Right atrium auricular region (tissue), 2 donors: ENCODE measurements around the gene ADAMTS17. TPM values are rescaled to one million over a fixed set of nuclear protein-coding genes. Genes with fewer than 3 reads are reported as not detected.

Experiments used
- DNase-seq: peaks from one replicate; pipeline ENCODE4 v3.0.0-alpha.2; 2019; ENCODE audit warnings: low spot score
- H3K27ac ChIP-seq, 2 donors: fragments of 200-600 bp; sonication (generic); 1 replicate in 1 of 2; 2 replicates in 1 of 2; pipeline ENCODE4 v1.5.1; 2016 to 2019
- H3K27me3 ChIP-seq, 2 donors: fragments of 200-600 bp; sonication (generic); one replicate each; pipeline versions ENCODE4 v1.5.1 to v1.6.0; 2017 to 2019
- H3K36me3 ChIP-seq: fragments of 200-600 bp; sonication (generic); one replicate; pipeline ENCODE4 v1.5.1; 2016
- H3K4me1 ChIP-seq, 2 donors: fragments of 200-600 bp; sonication (generic); one replicate each; pipeline versions ENCODE4 v1.5.1 to v1.6.0; 2017 to 2019
- H3K4me3 ChIP-seq, 2 donors: fragments of 200-600 bp; sonication (generic); 1 replicate in 1 of 2; 2 replicates in 1 of 2; pipeline ENCODE4 v1.5.1; 2017 to 2019; ENCODE audit warnings: mild to moderate bottlenecking in 1 of 2, moderate library complexity in 1 of 2
- H3K9me3 ChIP-seq, 2 donors: fragments of 200-600 bp; sonication (generic); one replicate each; pipeline ENCODE4 v1.5.1; 2019
- total RNA-seq, 2 donors: library from RNA; depleted of rRNA; stranded (reverse); fragments of >200 nt; gene quantifications; one replicate each; pipeline ENCODE4 v1.1.0, GENCODE V29; 2016
- TF ChIP-seq, protein P1 (sequence below), 2 donors: fragments of 200-600 bp; sonication (generic); IDR thresholded peaks; one replicate each; pipeline ENCODE4 v1.5.1; 2019; ENCODE audit warnings: antibody characterized with exemption in 2 of 2

ADAMTS17 gene
- total RNA-seq, 2 donors from 2014 or later, result 3.6 to 4.4 TPM

DNA sequence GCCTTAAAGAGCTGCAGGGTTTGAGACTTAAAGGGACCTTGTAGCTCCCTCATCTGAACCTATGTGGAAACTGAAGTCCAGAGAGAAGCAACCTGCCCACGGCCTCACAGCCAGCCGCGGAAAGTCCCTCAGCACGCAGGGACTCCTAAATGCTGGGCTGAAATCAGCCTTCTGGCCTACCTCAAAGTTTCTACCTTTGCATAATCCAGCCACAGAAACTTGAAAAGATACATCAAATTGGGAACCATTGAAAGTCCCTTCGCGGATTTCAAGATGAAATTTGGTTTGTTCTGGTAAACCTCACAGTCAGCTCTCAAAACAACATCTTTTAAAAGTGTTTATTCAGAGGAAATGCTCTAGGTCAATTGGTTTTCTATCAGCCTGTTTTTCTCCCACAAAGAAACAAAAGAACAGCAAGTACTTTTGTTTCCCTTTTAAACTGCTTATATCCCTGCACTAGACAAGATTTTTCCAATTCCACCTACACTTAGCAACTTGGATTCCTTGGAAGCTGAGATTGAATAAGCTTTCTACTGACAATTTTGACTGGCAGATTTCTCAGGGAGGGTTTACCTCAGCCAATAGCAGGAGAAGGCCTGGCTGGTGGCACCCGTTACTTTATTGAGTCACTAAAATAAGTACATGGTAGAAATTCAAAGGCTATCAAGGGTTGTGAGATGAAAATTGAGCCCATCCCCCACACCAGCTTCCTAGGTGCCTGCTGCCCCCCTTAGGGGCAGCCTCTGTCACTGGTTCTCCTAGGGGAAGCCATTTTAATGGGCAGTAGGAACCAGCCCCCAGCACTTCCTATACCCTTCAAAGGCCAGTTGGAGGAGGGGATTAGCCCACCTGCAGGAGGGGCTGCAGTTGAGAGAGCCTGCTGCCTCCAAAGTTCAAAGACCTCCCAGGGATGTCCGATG lies 171.2 kb downstream of the ADAMTS17 start:
- Histone ChIP-seq H3K4me3 (no peak overlapping the region), H3K36me3 (no peaks in the 10 kb centered on the region), H3K27ac (no peak overlapping the region), H3K27me3 (no peaks in the 10 kb centered on the region), H3K9me3 (peaks cover 6 to 19% of the 10 kb centered on the region in 2 donors), H3K4me1 (no peaks in the 10 kb centered on the region)
- no peak for DNase-seq
- TF ChIP-seq, protein P1, sequence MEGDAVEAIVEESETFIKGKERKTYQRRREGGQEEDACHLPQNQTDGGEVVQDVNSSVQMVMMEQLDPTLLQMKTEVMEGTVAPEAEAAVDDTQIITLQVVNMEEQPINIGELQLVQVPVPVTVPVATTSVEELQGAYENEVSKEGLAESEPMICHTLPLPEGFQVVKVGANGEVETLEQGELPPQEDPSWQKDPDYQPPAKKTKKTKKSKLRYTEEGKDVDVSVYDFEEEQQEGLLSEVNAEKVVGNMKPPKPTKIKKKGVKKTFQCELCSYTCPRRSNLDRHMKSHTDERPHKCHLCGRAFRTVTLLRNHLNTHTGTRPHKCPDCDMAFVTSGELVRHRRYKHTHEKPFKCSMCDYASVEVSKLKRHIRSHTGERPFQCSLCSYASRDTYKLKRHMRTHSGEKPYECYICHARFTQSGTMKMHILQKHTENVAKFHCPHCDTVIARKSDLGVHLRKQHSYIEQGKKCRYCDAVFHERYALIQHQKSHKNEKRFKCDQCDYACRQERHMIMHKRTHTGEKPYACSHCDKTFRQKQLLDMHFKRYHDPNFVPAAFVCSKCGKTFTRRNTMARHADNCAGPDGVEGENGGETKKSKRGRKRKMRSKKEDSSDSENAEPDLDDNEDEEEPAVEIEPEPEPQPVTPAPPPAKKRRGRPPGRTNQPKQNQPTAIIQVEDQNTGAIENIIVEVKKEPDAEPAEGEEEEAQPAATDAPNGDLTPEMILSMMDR (IDR thresholded peaks at IDR 0.05), result no peak

DNA sequence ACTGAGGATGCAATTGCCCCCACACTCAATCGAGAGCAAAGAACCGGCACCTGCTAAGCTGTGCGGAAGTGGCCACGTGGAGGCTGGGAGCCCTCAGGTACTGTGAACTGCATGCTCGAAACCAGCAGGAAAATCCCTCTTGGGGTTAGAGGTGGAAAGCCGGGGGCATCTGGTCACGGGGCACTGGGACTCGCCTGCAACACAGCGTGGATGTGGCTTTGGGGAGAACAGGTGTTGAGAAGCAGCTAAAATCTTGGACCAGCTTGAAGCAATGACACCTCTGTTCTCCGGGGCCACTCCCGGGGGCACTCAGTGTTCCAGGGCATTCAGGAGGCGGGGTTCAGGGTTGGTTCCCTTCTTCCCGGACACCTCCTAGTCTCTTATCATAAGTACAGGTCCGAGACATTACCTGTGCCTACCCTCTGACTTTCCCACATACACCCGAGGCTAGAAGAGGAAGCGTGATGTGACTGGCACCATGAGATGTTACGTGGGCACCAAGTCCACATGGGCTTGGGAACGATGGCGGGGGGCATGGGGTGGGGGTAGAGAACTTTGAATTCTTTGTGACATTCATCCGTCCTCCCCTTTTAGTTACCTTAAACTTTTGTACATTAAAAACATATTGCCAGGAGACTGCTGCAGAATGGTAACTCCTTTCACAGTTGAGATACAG lies 172.0 kb downstream of the ADAMTS17 start:
- no peak for DNase-seq
- no peaks in the 10 kb centered on the region for H3K36me3 ChIP-seq
- H3K4me1 ChIP-seq, result no peaks in the 10 kb centered on the region
- H3K27ac ChIP-seq, result no peak overlapping the region
- TF ChIP-seq, protein P1 (IDR thresholded peaks at IDR 0.05), result no peak
- no peaks in the 10 kb centered on the region for H3K27me3 ChIP-seq
- H3K4me3 ChIP-seq, result no peak overlapping the region
- peaks cover 6 to 19% of the 10 kb centered on the region in 2 donors for H3K9me3 ChIP-seq

DNA sequence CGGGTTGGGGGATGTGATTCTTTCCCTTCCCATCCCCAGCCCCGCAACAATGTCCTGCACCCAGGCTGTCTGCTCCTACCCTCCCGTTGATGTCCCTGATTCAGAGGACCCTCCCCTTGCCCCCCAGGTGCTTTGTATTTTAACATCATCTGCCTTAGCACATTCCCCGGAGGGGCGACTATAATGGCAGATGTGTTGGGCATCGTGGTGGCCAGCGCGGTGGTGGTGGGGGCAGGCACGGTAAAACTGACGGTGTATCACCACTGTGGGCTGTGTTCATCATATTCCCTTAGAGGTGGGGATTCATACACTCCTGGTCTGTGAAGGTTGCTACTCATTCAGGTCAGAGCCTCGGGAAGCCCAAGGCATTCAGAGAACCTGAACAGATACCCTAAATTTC lies 173.0 kb downstream of the ADAMTS17 start:
- H3K4me3 ChIP-seq, result no peak overlapping the region
- H3K27me3 ChIP-seq, result no peaks in the 10 kb centered on the region
- no peaks in the 10 kb centered on the region for H3K36me3 ChIP-seq
- TF ChIP-seq, protein P1 (IDR thresholded peaks at IDR 0.05), result no peak
- DNase-seq, result no peak
- H3K27ac ChIP-seq, result no peak overlapping the region
- peaks cover 6 to 19% of the 10 kb centered on the region in 2 donors for H3K9me3 ChIP-seq
- H3K4me1 ChIP-seq, result no peaks in the 10 kb centered on the region

DNA sequence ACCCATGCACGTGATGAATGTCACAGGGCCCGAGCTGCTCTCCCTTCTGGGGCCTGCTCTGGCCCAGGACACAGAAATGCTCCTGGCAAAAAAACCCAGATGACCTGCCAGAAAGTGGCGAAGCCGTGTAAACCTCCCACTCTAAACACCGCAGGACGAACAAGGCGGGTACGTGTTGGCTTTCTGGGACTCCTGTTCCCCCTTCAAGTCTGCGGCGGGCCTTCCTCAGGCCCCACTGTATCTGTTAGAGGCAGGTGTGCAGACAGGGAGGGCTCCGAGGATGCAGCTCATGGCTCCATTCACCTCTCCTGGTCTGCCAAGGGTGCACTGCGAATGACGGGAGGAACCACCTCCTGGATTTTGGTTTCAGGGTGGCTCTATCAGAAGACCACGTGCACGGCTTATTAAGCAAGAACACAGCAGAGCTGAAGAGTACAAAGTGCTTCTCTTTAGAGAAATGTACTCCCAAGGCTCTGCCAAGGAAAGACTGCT lies 173.8 kb downstream of the ADAMTS17 start:
- Histone ChIP-seq H3K36me3 (no peaks in the 10 kb centered on the region), H3K27me3 (no peaks in the 10 kb centered on the region), H3K4me1 (no peaks in the 10 kb centered on the region), H3K27ac (peak overlapping the region in 1 of 2 donors; percentile 6), H3K4me3 (no peak overlapping the region), H3K9me3 (peaks cover 5 to 12% of the 10 kb centered on the region in 2 donors)
- peak; percentile 66 for DNase-seq
- TF ChIP-seq, protein P1 (IDR thresholded peaks at IDR 0.05), result no peak

DNA sequence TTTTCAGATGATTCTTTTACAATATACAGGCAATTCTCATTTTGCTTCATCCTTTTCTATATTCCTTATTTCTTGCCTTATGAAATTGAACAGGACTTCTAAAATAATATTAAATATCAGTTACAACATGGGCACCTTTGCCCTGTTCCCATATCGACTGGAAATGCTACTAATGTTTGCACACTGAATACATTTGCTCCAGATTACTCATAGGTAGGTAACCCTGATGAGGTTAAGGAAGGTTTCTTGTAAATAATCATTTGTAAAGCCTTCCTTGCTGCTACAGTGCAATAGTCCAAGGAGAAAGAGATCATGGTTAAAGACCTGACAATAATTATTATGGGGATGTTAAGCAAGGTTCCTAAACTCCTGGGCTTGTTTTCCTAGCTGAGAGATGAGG lies 175.5 kb downstream of the ADAMTS17 start:
- no peaks in the 10 kb centered on the region for H3K4me1 ChIP-seq
- H3K4me3 ChIP-seq, result no peak overlapping the region
- no peaks in the 10 kb centered on the region for H3K27me3 ChIP-seq
- no peak for DNase-seq
- no peaks in the 10 kb centered on the region for H3K36me3 ChIP-seq
- TF ChIP-seq, protein P1 (IDR thresholded peaks at IDR 0.05), result no peak
- H3K27ac ChIP-seq, result no peak overlapping the region
- H3K9me3 ChIP-seq, result no peaks in the 10 kb centered on the region
